H9 (cell line): ENCODE data around the gene TTC14. TPM values are rescaled to one million over a fixed set of nuclear protein-coding genes. Genes with fewer than 3 reads are reported as not detected.

Experiments used
- DNase-seq: peaks from one replicate; pipeline ENCODE4 v3.0.0-alpha.2; 2017
- H2AFZ ChIP-seq: one replicate; pipeline ENCODE4 v1.6.1; 2013; ENCODE audit warnings: mild to moderate bottlenecking, low read length, control low read depth, moderate library complexity
- H2AK5ac ChIP-seq: 2 replicates; pipeline ENCODE4 v1.6.1; 2013; ENCODE audit warnings: low read length, control low read depth, mixed read lengths; ENCODE audit not compliant: insufficient read length
- H2BK120ac ChIP-seq: one replicate; pipeline ENCODE4 v1.6.1; 2013; ENCODE audit warnings: low read depth, mild to moderate bottlenecking, low read length, control low read depth, inconsistent platforms; ENCODE audit not compliant: poor library complexity, severe bottlenecking
- H2BK12ac ChIP-seq: 2 replicates; pipeline ENCODE4 v1.6.1; 2013; ENCODE audit warnings: low read length, control low read depth, mixed read lengths, low read depth; ENCODE audit not compliant: insufficient read length
- H2BK15ac ChIP-seq: 2 replicates; pipeline ENCODE4 v1.6.1; 2013; ENCODE audit warnings: low read depth, low read length, control low read depth
- H2BK20ac ChIP-seq: one replicate; pipeline ENCODE4 v1.6.1; 2013; ENCODE audit warnings: low read depth, mild to moderate bottlenecking, low read length, control low read depth, inconsistent platforms; ENCODE audit not compliant: poor library complexity, severe bottlenecking
- H2BK5ac ChIP-seq: 2 replicates; pipeline ENCODE4 v1.6.1; 2013; ENCODE audit warnings: low read length, control low read depth, mixed read lengths; ENCODE audit not compliant: insufficient read length
- H3K14ac ChIP-seq: 2 replicates; pipeline ENCODE4 v1.6.1; 2013; ENCODE audit warnings: low read length, control low read depth; ENCODE audit not compliant: insufficient read depth
- H3K18ac ChIP-seq: 2 replicates; pipeline ENCODE4 v1.6.1; 2013; ENCODE audit warnings: low read depth, mild to moderate bottlenecking, mixed read lengths, low read length, control low read depth; ENCODE audit not compliant: insufficient read length
- H3K23ac ChIP-seq: 2 replicates; pipeline ENCODE4 v1.6.1; 2013; ENCODE audit warnings: low read length, control low read depth, mixed read lengths, low read depth; ENCODE audit not compliant: insufficient read length
- H3K23me2 ChIP-seq: 2 replicates; pipeline ENCODE4 v1.6.1; 2013; ENCODE audit warnings: low read depth, mild to moderate bottlenecking, mixed read lengths, low read length, control low read depth; ENCODE audit not compliant: insufficient read length, poor library complexity, severe bottlenecking
- H3K27ac ChIP-seq: 2 replicates; pipeline ENCODE4 v1.5.1; 2013; ENCODE audit warnings: low read length, control low read depth, mixed read lengths, low read depth; ENCODE audit not compliant: insufficient read length
- H3K27me3 ChIP-seq: 2 replicates; pipeline ENCODE4 v1.6.1; 2013; ENCODE audit warnings: low read length, control low read depth, inconsistent platforms; ENCODE audit not compliant: insufficient read depth
- H3K4ac ChIP-seq: 2 replicates; pipeline ENCODE4 v1.6.1; 2013; ENCODE audit warnings: low read depth, mild to moderate bottlenecking, control low read depth, inconsistent platforms, low read length, moderate library complexity
- H3K4me1 ChIP-seq: 2 replicates; pipeline ENCODE4 v1.6.1; 2013; ENCODE audit warnings: low read length, control low read depth, inconsistent platforms; ENCODE audit not compliant: insufficient read depth
- H3K4me2 ChIP-seq: 2 replicates; pipeline ENCODE4 v1.6.1; 2013; ENCODE audit warnings: low read length, control low read depth, mixed read lengths; ENCODE audit not compliant: insufficient read length, insufficient read depth
- H3K56ac ChIP-seq: 2 replicates; pipeline ENCODE4 v1.6.1; 2013; ENCODE audit warnings: low read depth, mild to moderate bottlenecking, mixed read lengths, low read length, control low read depth; ENCODE audit not compliant: insufficient read length
- H3K79me1 ChIP-seq: 2 replicates; pipeline ENCODE4 v1.6.1; 2013; ENCODE audit warnings: low read depth, mild to moderate bottlenecking, moderate library complexity, low read length, control low read depth, inconsistent platforms; ENCODE audit not compliant: insufficient read depth, poor library complexity, severe bottlenecking
- H3K79me2 ChIP-seq: 2 replicates; pipeline ENCODE4 v1.6.1; 2013; ENCODE audit warnings: low read length, control low read depth, inconsistent platforms; ENCODE audit not compliant: insufficient read depth
- H3K9ac ChIP-seq: 2 replicates; pipeline ENCODE4 v1.6.1; 2013; ENCODE audit warnings: low read length, control low read depth, mixed read lengths; ENCODE audit not compliant: insufficient read length; ENCODE audit errors: extremely low read depth
- H3K9me3 ChIP-seq: one replicate; pipeline ENCODE4 v1.6.1; 2013; ENCODE audit warnings: low read depth, low read length, inconsistent platforms; ENCODE audit not compliant: control insufficient read depth
- H3T11ph ChIP-seq: one replicate; pipeline ENCODE4 v1.6.1; 2013; ENCODE audit warnings: mild to moderate bottlenecking, low read length, control low read depth, inconsistent platforms
- H4K20me1 ChIP-seq: one replicate; pipeline ENCODE4 v1.6.1; 2013; ENCODE audit not compliant: control insufficient read depth, insufficient read length, insufficient read depth
- H4K5ac ChIP-seq: 2 replicates; pipeline ENCODE4 v1.6.1; 2013; ENCODE audit warnings: low read depth, mild to moderate bottlenecking, mixed read lengths, low read length, control low read depth; ENCODE audit not compliant: insufficient read length
- H4K8ac ChIP-seq: replicated peaks from 2 replicates; pipeline ENCODE4 v1.6.1; 2013; ENCODE audit warnings: low read length, control low read depth, mixed read lengths, low read depth; ENCODE audit not compliant: insufficient read length
- H4K91ac ChIP-seq: 2 replicates; pipeline ENCODE4 v1.6.1; 2013; ENCODE audit warnings: low read depth, mild to moderate bottlenecking, moderate library complexity, mixed read lengths, low read length, control low read depth; ENCODE audit not compliant: insufficient read length
- H3K27ac Mint-ChIP-seq, 3 experiments: 2 replicates in 2 of 3; 3 replicates in 1 of 3; pipeline ENCODE4 v1.8.0; 2020 to 2021; ENCODE audit warnings: mixed read lengths in 3 of 3, mild to moderate bottlenecking in 1 of 3, moderate library complexity in 1 of 3
- H3K27me3 Mint-ChIP-seq: 2 replicates; pipeline ENCODE4 v1.8.0; 2021; ENCODE audit warnings: low read depth, mild to moderate bottlenecking, moderate library complexity, mixed read lengths
- H3K36me3 Mint-ChIP-seq, 3 experiments: 2 replicates in 2 of 3; 3 replicates in 1 of 3; pipeline ENCODE4 v1.8.0; 2020 to 2021; ENCODE audit warnings: low read depth in 3 of 3, mixed read lengths in 3 of 3; ENCODE audit not compliant: insufficient read depth in 1 of 3
- H3K4me1 Mint-ChIP-seq, 2 experiments: 2 replicates each; pipeline ENCODE4 v1.8.0; 2020; ENCODE audit warnings: mixed read lengths in 2 of 2
- H3K4me3 Mint-ChIP-seq, 2 experiments: 2 replicates in 1 of 2; 3 replicates in 1 of 2; pipeline ENCODE4 v1.8.0; 2020 to 2021; ENCODE audit warnings: mild to moderate bottlenecking in 2 of 2, mixed read lengths in 2 of 2, moderate library complexity in 1 of 2
- H3K9me3 Mint-ChIP-seq, 2 experiments: 2 replicates in 1 of 2; 3 replicates in 1 of 2; pipeline ENCODE4 v1.8.0; 2020; ENCODE audit warnings: mild to moderate bottlenecking in 2 of 2, mixed read lengths in 2 of 2, moderate library complexity in 1 of 2
- WGBS: extraction: QIAGEN DNeasy Blood & Tissue Kit; methylation state at CpG from one replicate; pipeline ENCODE4 v1.1.7; 2013; ENCODE audit warnings: missing lambda C conversion rate, low lambda C conversion rate, mixed read lengths; ENCODE audit not compliant: insufficient read length; ENCODE audit errors: extremely low coverage; 5-methylcytosine and 5-hydroxymethylcytosine counted together
- total RNA-seq: library from RNA; stranded (reverse); gene quantifications from 2 replicates; pipeline ENCODE4 v1.2.1, GENCODE V29; 2021
- TF ChIP-seq, protein P1 (sequence below): fragments of 200-600 bp; sonication (generic); conservative IDR thresholded peaks from 3 replicates; pipeline ENCODE4 v1.8.0; 2021; ENCODE audit warnings: antibody characterized with exemption, mild to moderate bottlenecking

Gene TTC14
- total RNA-seq, 1 experiment from 2014 or later: 28.4 TPM

DNA sequence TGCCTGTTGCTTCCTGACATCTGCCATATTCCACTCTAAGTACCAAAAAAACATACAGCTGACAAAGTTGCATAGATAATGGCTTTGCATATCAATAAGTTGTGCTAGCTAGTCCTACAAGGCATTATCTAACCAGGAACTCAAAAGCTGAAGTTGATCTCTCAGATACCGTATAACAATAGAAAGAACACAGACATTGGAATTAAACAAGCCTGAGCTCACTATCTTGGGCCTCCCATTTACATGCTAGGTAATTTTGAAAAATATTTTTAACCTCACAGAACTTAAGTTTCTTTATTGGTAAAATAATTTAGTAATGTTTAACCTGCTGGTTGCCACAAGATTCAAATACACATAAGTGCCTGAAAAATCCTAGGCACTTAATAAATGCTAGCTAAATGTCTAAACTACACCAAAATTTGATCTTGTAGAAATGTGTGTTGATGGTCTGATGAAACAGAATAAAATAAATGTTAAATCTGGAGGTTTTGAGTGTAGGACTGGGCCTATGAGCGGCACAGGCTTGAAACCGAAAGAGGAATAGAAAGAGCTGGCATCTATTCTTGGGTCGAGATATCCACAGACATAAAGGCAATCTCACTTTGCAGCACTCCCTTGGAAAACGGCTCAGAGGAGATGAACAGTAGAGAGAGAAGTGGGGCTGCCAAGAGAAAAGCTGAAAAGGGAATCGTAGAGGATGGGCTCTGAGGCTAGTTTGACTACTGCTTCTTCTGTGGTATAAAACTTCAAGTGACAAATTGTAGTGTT, 29.9 kb upstream of the TTC14 start:
- no peaks in the 10 kb centered on the region; the same call in 1 of the 2 replicates for H3K4me1 ChIP-seq
- H3K9ac ChIP-seq: no peak overlapping the region
- Mint-ChIP-seq H3K4me3 (no peak overlapping the region), H3K9me3 (peaks cover 2 to 3% of the 10 kb centered on the region in 2 experiments; a peak in 1 of 5 replicates), H3K27me3 (no peaks in the 10 kb centered on the region), H3K4me1 (peaks cover 8 to 10% of the 10 kb centered on the region in 2 experiments), H3K27ac (peak overlapping the region in 1 of 3 experiments; percentile 93; a peak in 1 of 7 replicates), H3K36me3 (no peaks in the 10 kb centered on the region; a peak in 1 of 7 replicates)
- H3K27ac ChIP-seq: no peak overlapping the region
- no peaks in the 10 kb centered on the region for H4K20me1 ChIP-seq
- no peaks in the 10 kb centered on the region for H3K23me2 ChIP-seq
- H3K4me2 ChIP-seq: no peak overlapping the region
- H2AFZ ChIP-seq: peak overlapping the region; percentile 12
- WGBS: no CpG with 5 or more reads among the region's 6 CpGs
- H3K79me2 ChIP-seq: no peaks in the 10 kb centered on the region
- H3K14ac ChIP-seq: no peak overlapping the region
- no peak overlapping the region for H4K8ac ChIP-seq
- no peak overlapping the region for H3K23ac ChIP-seq
- no peak overlapping the region for H2BK20ac ChIP-seq
- H2BK12ac ChIP-seq: no peak overlapping the region
- no peak overlapping the region for H3K56ac ChIP-seq
- no peak overlapping the region for H4K91ac ChIP-seq
- H2BK120ac ChIP-seq: no peak overlapping the region
- H3K18ac ChIP-seq: no peak overlapping the region
- no peak overlapping the region for H3K4ac ChIP-seq
- no peak for DNase-seq
- H2AK5ac ChIP-seq: no peak overlapping the region
- no peak overlapping the region for H2BK15ac ChIP-seq
- no peak overlapping the region for H4K5ac ChIP-seq
- TF ChIP-seq, protein P1, sequence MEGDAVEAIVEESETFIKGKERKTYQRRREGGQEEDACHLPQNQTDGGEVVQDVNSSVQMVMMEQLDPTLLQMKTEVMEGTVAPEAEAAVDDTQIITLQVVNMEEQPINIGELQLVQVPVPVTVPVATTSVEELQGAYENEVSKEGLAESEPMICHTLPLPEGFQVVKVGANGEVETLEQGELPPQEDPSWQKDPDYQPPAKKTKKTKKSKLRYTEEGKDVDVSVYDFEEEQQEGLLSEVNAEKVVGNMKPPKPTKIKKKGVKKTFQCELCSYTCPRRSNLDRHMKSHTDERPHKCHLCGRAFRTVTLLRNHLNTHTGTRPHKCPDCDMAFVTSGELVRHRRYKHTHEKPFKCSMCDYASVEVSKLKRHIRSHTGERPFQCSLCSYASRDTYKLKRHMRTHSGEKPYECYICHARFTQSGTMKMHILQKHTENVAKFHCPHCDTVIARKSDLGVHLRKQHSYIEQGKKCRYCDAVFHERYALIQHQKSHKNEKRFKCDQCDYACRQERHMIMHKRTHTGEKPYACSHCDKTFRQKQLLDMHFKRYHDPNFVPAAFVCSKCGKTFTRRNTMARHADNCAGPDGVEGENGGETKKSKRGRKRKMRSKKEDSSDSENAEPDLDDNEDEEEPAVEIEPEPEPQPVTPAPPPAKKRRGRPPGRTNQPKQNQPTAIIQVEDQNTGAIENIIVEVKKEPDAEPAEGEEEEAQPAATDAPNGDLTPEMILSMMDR: no peak
- no peaks in the 10 kb centered on the region for H3K79me1 ChIP-seq
- H3K9me3 ChIP-seq: no peaks in the 10 kb centered on the region
- H3K27me3 ChIP-seq: no peaks in the 10 kb centered on the region
- H3T11ph ChIP-seq: no peak overlapping the region
- H2BK5ac ChIP-seq: no peak overlapping the region
